SK-N-SH (cell line): Measurements from ENCODE around the gene PRR36. TPM values are rescaled to one million over a fixed set of nuclear protein-coding genes. Genes with fewer than 3 reads are reported as not detected.

Experiments
- CTCF ChIA-PET: fragments of 300-600, 350-600 bp; formaldehyde crosslinking; extraction: SDS; loops from one replicate; lab custom pipeline; 2021; lab: Yijun Ruan, JAX
- POLR2A ChIA-PET: fragments of 350-600 bp; sonication (Branson Sonifier 250); formaldehyde crosslinking; extraction: SDS; loops from one replicate; lab custom pipeline; 2020; ENCODE audit warnings: antibody characterized with exemption, inconsistent platforms; lab: Yijun Ruan, JAX
- DNase-seq: peaks from one replicate; pipeline ENCODE4 v3.0.0; 2012
- H2AFZ ChIP-seq: fragments of 200-600 bp; sonication (generic); 2 replicates; pipeline ENCODE4 v1.8.1; 2016; ENCODE audit warnings: antibody characterized with exemption, mild to moderate bottlenecking, low read depth
- H3F3A ChIP-seq: fragments of 200-600 bp; sonication (generic); replicated peaks from 2 replicates; pipeline ENCODE3; 2016; ENCODE audit warnings: antibody characterized with exemption, mild to moderate bottlenecking; ENCODE audit not compliant: insufficient read depth
- H3K27ac ChIP-seq, 2 experiments: fragments of 200-500 bp in 1 of 2; fragments of 200-600 bp in 1 of 2; sonication (Bioruptor generic) in 1 of 2; sonication (generic), shearing (Covaris generic) in 1 of 2; 2 replicates each; pipeline versions ENCODE4 v1.5.1 to v1.6.1; 2014 to 2016; ENCODE audit warnings: low read depth in 2 of 2, inconsistent platforms in 1 of 2, low read length in 1 of 2, mild to moderate bottlenecking in 1 of 2, mixed read lengths in 1 of 2
- H3K27me3 ChIP-seq: fragments of 200-600 bp; sonication (generic), shearing (Covaris generic); 2 replicates; pipeline ENCODE4 v1.6.1; 2016; ENCODE audit warnings: mixed run types; ENCODE audit not compliant: insufficient read depth
- H3K36me3 ChIP-seq, 2 experiments: fragments of 200-500 bp in 1 of 2; fragments of 200-600 bp in 1 of 2; sonication (Bioruptor generic) in 1 of 2; sonication (generic) in 1 of 2; replicated peaks in 1 of 2; 2 replicates each; pipeline versions ENCODE3 to v1.5.1; 2014 to 2016; ENCODE audit warnings: low read length in 1 of 2, mild to moderate bottlenecking in 1 of 2; ENCODE audit not compliant: insufficient read depth in 2 of 2, control insufficient read depth in 1 of 2
- H3K4me1 ChIP-seq, 2 experiments: fragments of 200-500 bp in 1 of 2; fragments of 200-600 bp in 1 of 2; sonication (Bioruptor generic) in 1 of 2; sonication (generic), shearing (Covaris generic) in 1 of 2; 2 replicates each; pipeline versions ENCODE4 v1.5.1 to v1.6.1; 2014 to 2016; ENCODE audit warnings: low read depth in 1 of 2, low read length in 1 of 2, mixed run types in 1 of 2; ENCODE audit not compliant: insufficient read depth in 2 of 2, control insufficient read depth in 1 of 2
- H3K4me2 ChIP-seq: fragments of 200-600 bp; sonication (generic), shearing (Covaris generic); 2 replicates; pipeline ENCODE4 v1.6.1; 2017; ENCODE audit warnings: mixed run types
- H3K4me3 ChIP-seq, 2 experiments: fragments of 200-500 bp in 1 of 2; fragments of 200-600 bp in 1 of 2; sonication (Bioruptor generic) in 1 of 2; sonication (generic), shearing (Covaris generic) in 1 of 2; 2 replicates each; pipeline versions ENCODE4 v1.5.1 to v1.8.1; 2014 to 2016; ENCODE audit warnings: low read depth in 2 of 2, inconsistent platforms in 1 of 2, low read length in 1 of 2, mild to moderate bottlenecking in 1 of 2, mixed read lengths in 1 of 2, moderate library complexity in 1 of 2
- H3K79me2 ChIP-seq: fragments of 200-600 bp; sonication (generic); 2 replicates; pipeline ENCODE4 v1.8.1; 2017; ENCODE audit warnings: mild to moderate bottlenecking; ENCODE audit not compliant: insufficient read depth
- H3K9ac ChIP-seq: fragments of 200-600 bp; sonication (generic); 2 replicates; pipeline ENCODE4 v1.6.1; 2017; ENCODE audit warnings: mixed run types
- H3K9me2 ChIP-seq: fragments of 200-600 bp; sonication (generic); 2 replicates; pipeline ENCODE4 v1.6.1; 2017; ENCODE audit warnings: mixed run types
- H3K9me3 ChIP-seq: fragments of 200-600 bp; sonication (generic); 2 replicates; pipeline ENCODE4 v1.6.1; 2017; ENCODE audit warnings: mixed run types, mild to moderate bottlenecking, moderate library complexity
- H4K20me1 ChIP-seq: fragments of 200-600 bp; sonication (generic); 2 replicates; pipeline ENCODE4 v1.6.1; 2017; ENCODE audit warnings: mild to moderate bottlenecking, mixed run types; ENCODE audit not compliant: insufficient read depth
- FOSL2 ChIP-seq: IDR thresholded peaks from 2 replicates; pipeline ENCODE4 v1.4.0; 2012; ENCODE audit warnings: low read depth, mild to moderate bottlenecking, moderate library complexity, borderline replicate concordance
- GABPA ChIP-seq: IDR thresholded peaks from 2 replicates; pipeline ENCODE4 v1.4.0; 2012; ENCODE audit warnings: low read depth, mild to moderate bottlenecking
- MAX ChIP-seq: IDR thresholded peaks from 2 replicates; pipeline ENCODE4 v1.4.0; 2012; ENCODE audit warnings: low read depth
- MXI1 ChIP-seq: IDR thresholded peaks from 2 replicates; pipeline ENCODE4 v1.6.1; 2012; ENCODE audit warnings: mild to moderate bottlenecking, low read depth, low read length, improper control_type of control experiment
- POLR2AphosphoS5 ChIP-seq: IDR thresholded peaks from 2 replicates; pipeline ENCODE4 v1.6.1; 2012; ENCODE audit warnings: low read depth, low read length
- REST ChIP-seq: IDR thresholded peaks from 2 replicates; pipeline ENCODE4 v1.6.1; 2012; ENCODE audit warnings: mild to moderate bottlenecking, low read depth, low read length, moderate library complexity
- RXRA ChIP-seq: IDR thresholded peaks from 2 replicates; pipeline ENCODE4 v1.4.0; 2012; ENCODE audit warnings: low read depth, mild to moderate bottlenecking, borderline replicate concordance
- TEAD4 ChIP-seq: IDR thresholded peaks from 2 replicates; pipeline ENCODE4 v1.4.0; 2012; ENCODE audit warnings: mild to moderate bottlenecking, borderline replicate concordance; ENCODE audit not compliant: insufficient read depth
- USF2 ChIP-seq: fragments of 150-350 bp; IDR thresholded peaks from 2 replicates; pipeline ENCODE4 v1.6.1; 2017; ENCODE audit warnings: antibody characterized with exemption, low read length, low read depth, borderline replicate concordance
- WGBS: methylation state at CpG from one replicate; pipeline ENCODE4 v1.1.6; 2017; ENCODE audit warnings: low lambda C conversion rate; 5-methylcytosine and 5-hydroxymethylcytosine counted together
- polyA plus RNA-seq, 3 experiments: library from polyadenylated mRNA; depleted of rRNA; stranded (reverse); fragments of >200 nt; gene quantifications; 2 replicates each; pipeline ENCODE4 v1.2.3, GENCODE V29; 2012

Gene PRR36
- polyA plus RNA-seq, 1 of the 3 experiments (the other 2 are of a cell fraction) = 0.18 TPM

- H3K27ac ChIP-seq = no peak overlapping the region
- WGBS = 93% methylated on average over 42 of the region's 67 CpGs
- H3K9me2 ChIP-seq = no peaks in the 10 kb centered on the region
- H3K4me2 ChIP-seq = no peak overlapping the region
- H3K4me3 ChIP-seq = no peak overlapping the region
- no peaks in the 10 kb centered on the region for H3K79me2 ChIP-seq
- ChIA-PET CTCF (interaction anchor here (1.0 to 1.9 kb wide), 3 partner anchors 15 to 188 kb away, joined by 3 to 5 read pairs (median 3); partner anchors contain the start of gene TRAPPC5), POLR2A (interaction anchor here (1.9 kb wide), 1 partner anchor 52 kb away, joined by 8 read pairs; the partner anchor contains the start of gene SNAPC2)
- H3K9me3 ChIP-seq = no peaks in the 10 kb centered on the region
- H3F3A ChIP-seq = peaks cover 14% of the 10 kb centered on the region
- H3K36me3 ChIP-seq = no peaks in the 10 kb centered on the region
- H3K9ac ChIP-seq = no peak overlapping the region
- H4K20me1 ChIP-seq = no peaks in the 10 kb centered on the region
- no peak for TF ChIP-seq USF2
- no peak for TF ChIP-seq REST
- TF ChIP-seq RXRA = no peak
- TF ChIP-seq FOSL2 = no peak
- TF ChIP-seq POLR2AphosphoS5 = no peak
- no peak for TF ChIP-seq TEAD4
- no peaks in the 10 kb centered on the region for H3K27me3 ChIP-seq
- H3K4me1 ChIP-seq = peaks cover 0 to 26% of the 10 kb centered on the region in 2 experiments; a peak in 2 of 4 replicates
- DNase-seq = peak; percentile 61
- no peak overlapping the region for H2AFZ ChIP-seq
These were observed 5.3 kb downstream of the PRR36 start for GRCh38 chr19:7868671-7869452.

- TF ChIP-seq MAX (no peak), MXI1 (no peak), GABPA (no peak)
- no peak overlapping the region for H3K4me2 ChIP-seq
These were observed 5.9 kb downstream of the PRR36 start for GRCh38 chr19:7868326-7868670.

More at GRCh38 chr19:7868326-7868670, 5.9 kb downstream of the PRR36 start:
- Histone ChIP-seq H3K4me1 (peaks cover 0 to 25% of the 10 kb centered on the region in 2 experiments; a peak in 2 of 4 replicates), H3K9me2 (no peaks in the 10 kb centered on the region), H3K9ac (no peak overlapping the region), H3K36me3 (no peaks in the 10 kb centered on the region), H2AFZ (no peak overlapping the region), H3F3A (peaks cover 14% of the 10 kb centered on the region), H3K9me3 (no peaks in the 10 kb centered on the region), H4K20me1 (no peaks in the 10 kb centered on the region), H3K4me3 (no peak overlapping the region), H3K79me2 (no peaks in the 10 kb centered on the region), H3K27me3 (no peaks in the 10 kb centered on the region), H3K27ac (no peak overlapping the region)
- DNase-seq = no peak
- CTCF ChIA-PET = interaction anchor here (1.2 to 1.9 kb wide), 2 partner anchors 55 to 187 kb away, joined by 3 to 5 read pairs; partner anchors contain the start of gene TRAPPC5
- POLR2A ChIA-PET = interaction anchor here (1.9 kb wide), 1 partner anchor 52 kb away, joined by 8 read pairs; the partner anchor contains the start of gene SNAPC2
- 91% methylated on average over 13 of the region's 21 CpGs for WGBS
